CD4-positive, alpha-beta T cell treated with Interleukin-15 for 4 hours (primary cell): Measurements from ENCODE around the gene SSBP2.
"Not testable (repeated sequence)": the region's sequence is repeated elsewhere in the genome, so short reads cannot be mapped to it uniquely, and the experiment has no call there.

Experiments used
- DNase-seq: peaks from one replicate; pipeline ENCODE4 v3.0.0-alpha.2; 2020; ENCODE audit warnings: low spot score

The SSBP2 gene

GRCh38 chr5:81525690-81526089, 225.2 kb downstream of the SSBP2 start:
- no peak for DNase-seq

DNA sequence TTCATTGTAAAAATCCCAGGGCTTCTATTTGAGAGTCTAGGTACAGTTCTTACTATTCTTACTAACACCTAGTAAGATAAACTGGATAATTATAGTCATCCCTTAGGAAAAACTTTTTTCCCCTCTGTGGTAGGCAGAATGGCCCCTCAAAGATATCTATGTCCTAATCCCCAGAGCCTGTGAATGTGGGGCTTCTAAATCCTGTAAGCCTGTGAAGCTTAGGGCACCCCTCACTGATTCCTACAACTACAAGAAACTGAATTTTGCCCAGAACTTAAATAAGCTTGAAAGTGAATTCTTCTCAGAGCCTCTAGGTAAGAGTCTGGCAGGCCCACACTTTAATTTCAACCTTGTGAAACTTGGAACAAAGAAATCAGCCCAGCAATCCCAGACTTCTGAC, 226.9 kb downstream of the SSBP2 start:
- no peak for DNase-seq

DNA sequence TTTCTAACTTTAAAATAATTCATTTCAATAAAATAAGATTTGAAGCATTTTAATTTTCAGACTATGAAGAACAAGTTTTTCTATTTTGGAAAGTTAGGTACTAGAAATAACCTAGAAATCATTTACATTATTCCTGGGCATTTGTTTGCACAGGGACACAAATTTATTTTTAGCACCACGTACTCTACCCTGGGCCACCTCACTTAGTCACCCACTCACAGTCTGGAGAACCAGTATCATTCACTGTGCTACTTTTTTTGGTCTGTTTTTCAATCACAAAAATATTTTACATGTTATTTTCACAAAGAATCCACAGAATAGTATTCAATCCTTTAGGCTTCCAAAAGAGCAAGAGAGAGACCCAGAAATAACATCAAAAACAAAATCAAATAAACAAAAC, 228.3 kb downstream of the SSBP2 start:
- DNase-seq, result no peak

DNA sequence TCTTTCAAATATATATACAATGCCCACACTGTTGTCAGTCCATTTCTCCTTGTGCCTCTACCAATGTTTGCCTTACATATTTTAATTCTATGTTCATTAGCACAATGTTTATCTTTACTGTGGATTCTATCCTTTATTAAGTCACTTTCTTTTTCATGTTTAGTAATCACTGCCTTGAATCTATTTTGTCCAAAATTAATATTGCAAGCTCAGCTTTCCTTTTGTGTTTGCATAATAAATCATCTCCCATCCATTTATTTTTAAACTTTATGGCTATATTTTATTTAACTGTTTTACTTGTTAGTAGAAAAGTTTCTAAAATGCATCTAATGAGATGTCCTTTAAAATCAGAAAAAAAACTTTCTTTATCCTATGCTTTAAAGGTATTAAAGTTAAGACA, 230.1 kb downstream of the SSBP2 start:
- no peak for DNase-seq

GRCh38 chr5:81519217-81519905, 231.5 kb downstream of the SSBP2 start:
- DNase-seq, result no peak

DNA sequence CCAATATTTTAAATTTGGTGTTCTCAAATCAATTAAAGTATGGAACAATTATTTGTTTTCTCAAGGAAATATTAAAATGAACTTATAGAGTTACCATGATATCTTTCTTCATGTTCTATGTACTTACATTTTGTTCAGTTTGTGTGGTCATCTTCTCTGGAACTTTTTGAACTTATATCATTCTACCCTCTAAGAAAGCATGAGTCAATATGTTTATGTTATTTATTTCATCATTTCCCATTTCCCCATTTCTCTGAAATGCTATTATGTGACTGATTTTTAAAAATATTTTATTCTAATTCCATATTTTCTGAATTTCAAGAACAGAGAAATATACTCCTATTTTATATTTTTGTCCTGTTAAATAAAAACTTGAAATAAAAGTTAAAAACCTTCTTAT, 233.4 kb downstream of the SSBP2 start:
- DNase-seq, result no peak

DNA sequence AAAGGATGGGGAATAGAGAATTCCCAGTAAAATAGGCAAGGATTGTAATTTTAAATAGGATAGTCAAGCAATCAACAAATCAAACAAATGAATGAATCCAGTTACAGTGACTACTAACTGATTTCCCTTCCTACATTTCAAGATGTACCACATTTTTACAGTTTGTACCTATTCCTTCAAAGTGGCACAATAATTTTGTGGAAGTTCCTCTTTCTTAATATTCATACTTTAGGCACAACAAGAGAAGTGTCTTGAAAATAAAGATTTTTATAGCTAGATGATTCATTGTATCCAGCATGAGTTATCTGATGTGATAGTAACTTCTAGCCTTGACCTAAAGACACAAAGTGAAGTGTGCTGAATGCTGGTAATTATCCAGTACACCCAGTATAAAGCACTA, 234.8 kb downstream of the SSBP2 start:
- no peak for DNase-seq

DNA sequence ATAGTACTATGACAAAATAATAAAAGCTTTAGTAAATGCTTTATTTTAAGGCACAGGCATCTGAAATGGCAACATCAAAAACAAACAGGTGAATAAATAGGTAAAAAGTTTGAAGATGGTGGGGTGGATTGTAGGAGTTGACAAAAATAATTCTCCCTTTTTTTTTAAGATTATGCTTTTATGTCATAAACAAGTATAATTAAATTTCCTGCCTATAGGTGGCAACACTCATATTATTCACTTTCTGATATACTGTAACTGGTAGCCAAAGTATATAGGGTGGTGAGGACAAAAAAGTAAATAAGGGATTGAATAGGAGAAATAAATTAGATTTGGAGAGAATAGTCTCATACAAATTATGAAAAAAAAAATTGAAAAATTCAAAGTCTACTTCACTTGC, 236.9 kb downstream of the SSBP2 start:
- no peak for DNase-seq

GRCh38 chr5:81513473-81513872, 237.4 kb downstream of the SSBP2 start:
- no peak for DNase-seq

- peak; percentile 39 for DNase-seq
Measured at GRCh38 chr5:81506900-81507588, 243.9 kb downstream of the SSBP2 start.

DNA sequence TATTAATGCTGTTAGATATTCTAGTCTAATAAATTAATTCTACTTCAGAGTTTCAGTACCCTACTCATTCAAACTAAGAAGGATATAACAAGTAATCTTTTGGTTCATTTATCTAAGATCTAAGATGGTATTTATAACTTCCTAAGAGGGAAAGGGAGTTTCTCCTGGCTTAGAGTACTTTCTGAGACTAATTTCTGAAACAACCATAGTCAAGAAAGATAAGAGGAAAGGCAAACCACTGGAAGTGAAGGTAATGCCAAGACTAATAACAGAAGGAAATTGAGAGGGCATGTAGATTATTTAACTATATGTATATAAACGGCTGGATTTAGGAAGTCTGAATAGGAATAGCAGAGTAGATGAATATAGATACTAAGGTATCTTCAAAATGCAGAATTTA, 244.5 kb downstream of the SSBP2 start:
- DNase-seq, result no peak

- no peak for DNase-seq
Measured at GRCh38 chr5:81505672-81506071, 245.2 kb downstream of the SSBP2 start.

GRCh38 chr5:81503602-81504001, 247.3 kb downstream of the SSBP2 start:
- not testable (repeated sequence) for DNase-seq

DNA sequence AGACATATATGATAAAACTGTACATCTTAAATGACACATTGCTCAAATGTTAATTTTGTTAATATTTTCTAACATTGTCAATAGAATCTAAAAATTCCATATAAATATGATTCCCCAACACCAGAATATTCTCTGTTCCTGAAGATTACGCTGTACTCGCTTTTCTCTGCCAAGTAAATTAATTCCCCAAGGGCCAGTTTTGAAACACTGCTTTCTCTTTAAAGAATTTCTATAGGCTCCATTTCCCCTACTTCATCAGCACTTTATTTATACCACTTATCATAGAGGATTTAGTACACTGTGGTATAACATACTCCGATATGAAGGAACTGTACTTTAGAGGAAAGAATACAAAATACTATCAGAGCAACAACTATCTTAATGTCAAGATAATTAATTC, 255.6 kb downstream of the SSBP2 start:
- DNase-seq, result no peak

DNA sequence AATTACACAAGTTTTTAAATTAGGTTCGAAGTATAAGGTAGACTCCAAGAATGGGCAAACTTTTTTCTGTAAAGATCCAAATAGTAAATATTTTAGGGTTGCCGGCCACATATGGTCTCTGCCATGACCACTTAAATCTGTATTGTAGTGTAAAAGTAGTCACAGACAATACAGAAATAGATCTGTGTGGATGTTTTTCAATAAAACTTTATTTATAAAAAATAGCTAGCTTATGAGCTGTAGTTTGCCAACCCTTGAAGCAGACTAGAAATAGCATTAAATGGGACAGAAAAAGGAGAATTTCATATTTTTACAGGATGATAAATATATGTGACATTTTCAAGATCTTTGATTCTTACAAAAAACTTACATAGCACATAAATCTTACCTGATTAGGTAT, 262.0 kb downstream of the SSBP2 start:
- no peak for DNase-seq

GRCh38 chr5:81486711-81487110, 264.2 kb downstream of the SSBP2 start:
- DNase-seq, result no peak

GRCh38 chr5:81482595-81482994, 268.3 kb downstream of the SSBP2 start:
- DNase-seq, result no peak

- not testable (repeated sequence) for DNase-seq
Measured at GRCh38 chr5:81473395-81473794, 277.5 kb downstream of the SSBP2 start.

- DNase-seq, result no peak
Measured at GRCh38 chr5:81469676-81470075, 281.2 kb downstream of the SSBP2 start.

GRCh38 chr5:81450940-81451339, 300.0 kb downstream of the SSBP2 start:
- DNase-seq, result no peak

DNA sequence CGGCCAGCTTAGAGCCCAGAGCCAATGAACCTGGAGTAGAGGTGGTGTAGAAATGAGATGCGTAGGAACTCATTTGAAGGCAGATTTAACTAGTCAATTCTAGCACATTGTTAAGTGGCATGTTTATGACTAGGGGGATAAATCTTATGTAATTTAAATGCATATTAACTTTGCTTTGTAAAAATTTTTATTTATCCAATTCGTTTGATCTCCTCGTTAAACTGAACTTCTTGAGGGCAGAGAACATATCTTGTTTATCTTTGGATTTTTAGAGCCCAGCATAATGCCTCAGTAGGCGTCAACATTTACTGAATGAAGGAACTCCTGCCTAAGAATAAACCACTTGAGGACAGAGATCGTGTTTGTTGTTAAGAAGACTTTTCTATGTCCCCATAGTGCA, 315.9 kb downstream of the SSBP2 start:
- no peak for DNase-seq

DNA sequence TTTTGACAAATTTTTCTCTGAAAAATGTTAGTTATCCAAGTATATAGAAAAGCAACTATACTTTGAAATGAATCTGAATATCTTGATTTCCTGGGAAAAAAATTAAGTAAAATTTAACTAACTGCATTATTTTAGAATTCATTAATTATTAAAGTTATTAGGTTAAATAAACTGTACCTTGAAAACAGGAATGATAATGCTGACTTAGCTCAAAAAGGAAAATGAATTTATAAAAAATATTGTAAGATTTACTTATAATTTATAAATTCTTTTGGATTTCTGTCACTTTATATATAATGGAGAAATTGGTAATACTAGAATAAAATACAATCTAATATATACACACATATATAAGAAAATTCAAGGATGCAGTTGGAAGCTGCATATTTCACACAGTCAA, 320.9 kb downstream of the SSBP2 start:
- DNase-seq, result no peak

DNA sequence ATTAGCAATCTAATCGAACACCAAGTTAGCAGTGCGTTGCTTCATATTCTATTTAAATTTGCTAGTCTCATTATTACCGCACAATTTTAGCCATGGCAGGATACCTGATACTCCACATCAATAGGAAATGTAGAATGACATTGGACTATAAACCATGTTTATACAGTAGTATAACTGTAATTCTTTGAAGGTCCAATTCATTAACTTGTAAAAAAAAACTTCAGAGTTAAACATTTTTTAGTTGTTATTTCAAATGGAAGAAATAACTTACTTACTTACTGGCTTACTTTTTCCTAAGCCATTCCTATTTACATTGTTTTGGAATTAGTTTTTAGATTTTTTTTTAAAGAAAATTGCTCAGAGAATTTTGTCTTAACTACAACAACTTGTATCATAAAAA, 321.5 kb downstream of the SSBP2 start:
- DNase-seq, result no peak

DNA sequence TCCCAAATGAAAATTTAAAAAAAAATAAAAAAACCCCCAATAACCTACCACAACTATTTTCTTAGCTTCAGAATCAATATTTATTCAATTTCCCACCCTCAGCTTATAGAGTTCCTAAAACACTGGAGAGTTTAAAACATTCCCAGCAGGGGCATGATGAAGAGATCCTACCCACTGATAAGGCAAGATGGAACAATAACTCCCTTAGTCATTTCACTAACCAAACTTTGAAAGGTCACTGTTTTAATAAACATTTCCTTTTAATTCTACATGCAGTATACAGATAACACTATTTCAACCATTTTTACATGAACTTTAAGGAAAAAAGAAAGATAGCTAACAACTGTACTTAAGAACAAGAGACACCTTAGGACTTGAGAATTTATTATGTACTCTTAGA, 322.0 kb downstream of the SSBP2 start:
- no peak for DNase-seq
